B cell (primary cell): Measurements from ENCODE around the gene SFXN4.

Source experiments
- CTCF ChIP-seq: fragments of 200-600 bp; IDR thresholded peaks from one replicate; pipeline ENCODE4 v1.8.0; 2022; ENCODE audit warnings: antibody characterized with exemption, mild to moderate bottlenecking
- EZH2 ChIP-seq: IDR thresholded peaks from 2 replicates; pipeline ENCODE4 v1.6.1; 2012; ENCODE audit warnings: borderline replicate concordance, low read depth, mild to moderate bottlenecking, moderate library complexity, low read length; ENCODE audit not compliant: insufficient read depth, poor library complexity, severe bottlenecking

GRCh38 chr10:119207366-119207666 is 41.8 kb upstream of the SFXN4 start, which contains the start of gene GRK5:
- TF ChIP-seq CTCF = no peak
- no peak for TF ChIP-seq EZH2
